ENCODE measurements around the gene MRPL54. TPM values are rescaled to one million over a fixed set of nuclear protein-coding genes. Genes with fewer than 3 reads are reported as not detected.
A peak's percentile ranks its signal among the peaks of the same experiment; 100 is the strongest.

MRPL54 gene
- total and polyA plus RNA-seq, 12 donors: 61.4 to 124 (median 69.3) TPM

GRCh38 chr19:3720349-3720917 is 42.0 kb upstream of the MRPL54 start:
- no peak for ATAC-seq
- H3K36me3 ChIP-seq: no peaks in the 10 kb centered on the region

GRCh38 chr19:3721131-3721886 is 41.2 kb upstream of the MRPL54 start:
- no peaks in the 10 kb centered on the region for H3K9me3 ChIP-seq
- peak; percentile 76 to 92 (median 83) for ATAC-seq
- WGBS, 2 donors: 19 to 20% methylated on average over 46 of the region's 46 CpGs
- intact Hi-C loops (cut with DNase I): no loop called here
- peaks cover 22 to 78% (median 59%) of the 10 kb centered on the region in 7 donors for H3K27me3 ChIP-seq
- no peaks in the 10 kb centered on the region for H3K36me3 ChIP-seq
- no peak overlapping the region for H3K27ac ChIP-seq
- DNase-seq: peak; percentile 74 to 78
- peak overlapping the region in 3 of 10 donors; percentile 12 to 28 (median 22) for H3K4me3 ChIP-seq
- peaks cover 0 to 20% (median 9%) of the 10 kb centered on the region in 9 donors for H3K4me1 ChIP-seq
- TF ChIP-seq CTCF (IDR thresholded peaks at IDR 0.05): no peak

More at GRCh38 chr19:3720349-3720917, 42.0 kb upstream of the MRPL54 start:
- no peaks in the 10 kb centered on the region for H3K9me3 ChIP-seq
- peaks cover 22 to 70% (median 59%) of the 10 kb centered on the region in 7 donors for H3K27me3 ChIP-seq
- 25 to 28% methylated on average over 9 of the region's 9 CpGs for WGBS, 2 donors
- peaks cover 0 to 20% (median 9%) of the 10 kb centered on the region in 9 donors for H3K4me1 ChIP-seq
- intact Hi-C loops (cut with DNase I): no loop called here
- no peak overlapping the region for H3K27ac ChIP-seq
- H3K4me3 ChIP-seq: no peak overlapping the region
- no peak for DNase-seq
- no peak for TF ChIP-seq CTCF (IDR thresholded peaks at IDR 0.05)

- H3K36me3 ChIP-seq: no peaks in the 10 kb centered on the region
- H3K4me3 ChIP-seq: peak overlapping the region in 3 of 10 donors; percentile 12 to 28 (median 22)
- 4% methylated on average over 24 to 26 of the region's 26 CpGs for WGBS, 2 donors
- H3K27me3 ChIP-seq: peaks cover 22 to 80% (median 59%) of the 10 kb centered on the region in 7 donors
- H3K9me3 ChIP-seq: no peaks in the 10 kb centered on the region
- ATAC-seq (peak in 1 of 8 donors; percentile 23), DNase-seq (no peak)
- intact Hi-C loops (cut with DNase I): no loop called here
- H3K27ac ChIP-seq: no peak overlapping the region
- no peak for TF ChIP-seq CTCF (IDR thresholded peaks at IDR 0.05)
- H3K4me1 ChIP-seq: peaks cover 0 to 20% (median 9%) of the 10 kb centered on the region in 9 donors
These were observed 40.5 kb upstream of the MRPL54 start for GRCh38 chr19:3721887-3722442.

GRCh38 chr19:3722443-3723109 is 39.9 kb upstream of the MRPL54 start:
- 1 to 3% methylated on average over 26 to 27 of the region's 30 CpGs for WGBS, 2 donors
- H3K4me3 ChIP-seq: no peak overlapping the region
- H3K4me1 ChIP-seq: peaks cover 0 to 20% (median 9%) of the 10 kb centered on the region in 9 donors
- H3K27ac ChIP-seq: no peak overlapping the region
- no peaks in the 10 kb centered on the region for H3K36me3 ChIP-seq
- H3K27me3 ChIP-seq: peaks cover 22 to 80% (median 59%) of the 10 kb centered on the region in 7 donors
- ATAC-seq (no peak), DNase-seq (no peak)
- H3K9me3 ChIP-seq: no peaks in the 10 kb centered on the region
- intact Hi-C loops (cut with DNase I): no loop called here
- TF ChIP-seq CTCF (IDR thresholded peaks at IDR 0.05): no peak
